Pancreas (tissue), 10 donors: ENCODE measurements around the gene KCNK6. TPM values are rescaled to one million over a fixed set of nuclear protein-coding genes. Genes with fewer than 3 reads are reported as not detected.
A peak's percentile ranks its signal among the peaks of the same experiment; 100 is the strongest.

Experiments
- ATAC-seq, 4 donors: fragments of 200-7000 bp; cut with Tn5 transposase; one replicate each; pipeline versions ENCODE4 v1.8.0 to v1.9.1; 2020; ENCODE audit warnings: mild to moderate bottlenecking in 4 of 4, moderate library complexity in 4 of 4
- DNase-seq, 6 donors: peaks; one replicate each; pipeline ENCODE4 v3.0.0-alpha.2; 2020
- FAIRE-seq: peaks from 2 replicates; lab custom pipeline; 2012; peaks lifted over from hg19 to GRCh38; lab: Jason Lieb, UNC
- H3K27ac ChIP-seq, 4 donors: fragments of 200-600 bp; sonication (generic); 1 replicate in 3 of 4; 2 replicates in 1 of 4; pipeline versions ENCODE4 v1.5.0 to v1.8.0; 2020
- H3K27me3 ChIP-seq, 4 donors: fragments of 200-600 bp; one replicate each; pipeline ENCODE4 v1.8.0; 2021
- H3K36me3 ChIP-seq, 3 donors: fragments of 200-600 bp; sonication (generic) in 1 of 3; one replicate each; pipeline versions ENCODE4 v1.5.0 to v1.8.0; 2020 to 2021
- H3K4me1 ChIP-seq, 3 donors: fragments of 200-600 bp; one replicate each; pipeline ENCODE4 v1.8.0; 2021
- H3K4me3 ChIP-seq, 4 donors: fragments of 200-600 bp; sonication (generic) in 2 of 4; one replicate each; pipeline versions ENCODE4 v1.5.0 to v1.8.0; 2020 to 2021
- H3K9me3 ChIP-seq, 4 donors: fragments of 200-600 bp; one replicate each; pipeline ENCODE4 v1.8.0; 2021
- WGBS, 2 donors: extraction: QIAGEN DNeasy Blood & Tissue Kit; methylation state at CpG; one replicate each; pipeline ENCODE4 v1.1.7; 2013; 5-methylcytosine and 5-hydroxymethylcytosine counted together
- intact Hi-C, 3 donors: fragments of 100-400 bp; cut with DNase I; formaldehyde crosslinking; loops; one replicate each; pipeline versions ENCODE4 v1.11.1 to v1.14.2; 2022
- polyA plus RNA-seq, 2 donors: library from polyadenylated mRNA; stranded (reverse); fragments of 200-250 nt; gene quantifications; one replicate each; pipeline ENCODE4 v1.2.3, GENCODE V29; 2013
- total RNA-seq, 6 donors: library from RNA; stranded (reverse); fragmentation: NEBNext Ultra II Directional in 4 of 6; extraction: Animal tissue kit (Norgen Biotek cat#: 25700) in 4 of 6; gene quantifications; one replicate each; pipeline versions ENCODE4 v1.2.1 to v1.2.4, GENCODE V29; 2021 to 2023
- TF ChIP-seq, protein P1 (sequence below), 4 donors: fragments of 200-600 bp; sonication (generic) in 3 of 4; IDR thresholded peaks; one replicate each; pipeline versions ENCODE4 v1.5.0 to v1.8.0; 2021; ENCODE audit warnings: antibody characterized with exemption in 4 of 4
- donor health status: healthy with polysubstance abuse.
- donor health status: DM: no; HTN: no; CAD: no; lungs with moderate emphysema.
- donor health status: DM: no; HTN: no; CAD: no.
- donor health status: control.
- donor health status: control.
- donor health status: Bipolar disorder and iron deficiency.
- donor health status: DM: yes; HTN: yes; CAD: no.
- donor health status: DM: no; HTN: no; CAD: no.
- donor health status: DM: no; HTN: no; CAD: no.
- donor health status: DM: yes; HTN: yes; CAD: no.

The KCNK6 gene
- total and polyA plus RNA-seq, 8 donors: 3.9 to 9.5 (median 6.5) TPM

DNA sequence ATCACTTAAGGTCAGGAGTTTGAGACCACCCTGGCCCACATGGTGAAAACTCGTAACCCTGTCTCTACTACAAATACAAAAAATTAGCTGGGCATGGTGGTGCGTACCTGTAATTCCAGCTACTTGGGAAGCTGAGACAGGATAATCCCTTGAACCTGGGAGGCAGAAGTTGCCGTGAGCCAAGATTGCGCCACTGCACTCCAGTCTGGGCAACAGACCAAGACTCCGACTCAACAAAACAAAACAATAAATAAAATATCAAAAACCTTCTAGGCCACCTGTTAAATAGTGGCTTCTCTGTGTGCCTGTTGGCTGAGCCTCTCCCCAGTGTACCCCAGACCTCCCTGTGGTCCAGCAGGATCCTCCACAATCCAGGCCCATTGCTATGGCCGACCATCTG is 51.4 kb downstream of the KCNK6 start:
- ATAC-seq: no peak
- no peaks in the 10 kb centered on the region for H3K27me3 ChIP-seq
- TF ChIP-seq, protein P1, sequence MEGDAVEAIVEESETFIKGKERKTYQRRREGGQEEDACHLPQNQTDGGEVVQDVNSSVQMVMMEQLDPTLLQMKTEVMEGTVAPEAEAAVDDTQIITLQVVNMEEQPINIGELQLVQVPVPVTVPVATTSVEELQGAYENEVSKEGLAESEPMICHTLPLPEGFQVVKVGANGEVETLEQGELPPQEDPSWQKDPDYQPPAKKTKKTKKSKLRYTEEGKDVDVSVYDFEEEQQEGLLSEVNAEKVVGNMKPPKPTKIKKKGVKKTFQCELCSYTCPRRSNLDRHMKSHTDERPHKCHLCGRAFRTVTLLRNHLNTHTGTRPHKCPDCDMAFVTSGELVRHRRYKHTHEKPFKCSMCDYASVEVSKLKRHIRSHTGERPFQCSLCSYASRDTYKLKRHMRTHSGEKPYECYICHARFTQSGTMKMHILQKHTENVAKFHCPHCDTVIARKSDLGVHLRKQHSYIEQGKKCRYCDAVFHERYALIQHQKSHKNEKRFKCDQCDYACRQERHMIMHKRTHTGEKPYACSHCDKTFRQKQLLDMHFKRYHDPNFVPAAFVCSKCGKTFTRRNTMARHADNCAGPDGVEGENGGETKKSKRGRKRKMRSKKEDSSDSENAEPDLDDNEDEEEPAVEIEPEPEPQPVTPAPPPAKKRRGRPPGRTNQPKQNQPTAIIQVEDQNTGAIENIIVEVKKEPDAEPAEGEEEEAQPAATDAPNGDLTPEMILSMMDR (IDR thresholded peaks at IDR 0.05): no peak
- DNase-seq: no peak
- H3K4me3 ChIP-seq: no peak overlapping the region
- no peaks in the 10 kb centered on the region for H3K9me3 ChIP-seq
- peaks cover 0 to 7% (median 4%) of the 10 kb centered on the region in 3 donors for H3K4me1 ChIP-seq
- intact Hi-C loops: no loop called here
- FAIRE-seq: no peak
- no peak overlapping the region for H3K27ac ChIP-seq
- H3K36me3 ChIP-seq: no peaks in the 10 kb centered on the region
- 72 to 79% methylated on average over 6 of the region's 6 CpGs for WGBS, 2 donors

- FAIRE-seq (no peak), DNase-seq (no peak), ATAC-seq (no peak)
- peak overlapping the region; percentile 4 to 85 (median 38) for H3K4me3 ChIP-seq
- 63 to 66% methylated on average over 6 of the region's 6 CpGs for WGBS, 2 donors
- H3K4me1 ChIP-seq: peaks cover 0 to 11% (median 4%) of the 10 kb centered on the region in 3 donors
- TF ChIP-seq, protein P1 (IDR thresholded peaks at IDR 0.05): no peak
- no peaks in the 10 kb centered on the region for H3K27me3 ChIP-seq
- intact Hi-C loops: no loop called here
- H3K9me3 ChIP-seq: no peaks in the 10 kb centered on the region
- H3K27ac ChIP-seq: peak overlapping the region; percentile 31 to 88 (median 78)
- no peaks in the 10 kb centered on the region for H3K36me3 ChIP-seq
Observed at GRCh38 chr19:38373907-38374331, 54.3 kb downstream of the KCNK6 start.

GRCh38 chr19:38374332-38375097 is 54.9 kb downstream of the KCNK6 start, which contains the start of gene PSMD8:
Gene PSMD8 (plus strand): TSS chr19:38374571. CDS start chr19:38374602, 31 bp downstream.
- Histone ChIP-seq H3K9me3 (no peaks in the 10 kb centered on the region), H3K27me3 (no peaks in the 10 kb centered on the region), H3K36me3 (peaks cover 0 to 2% (median 0%) of the 10 kb centered on the region in 3 donors), H3K4me1 (peaks cover 0 to 11% (median 4%) of the 10 kb centered on the region in 3 donors), H3K4me3 (peak within 1 kb of the TSS; percentile 47 to 91 (median 76)), H3K27ac (peak within 1 kb of the TSS; percentile 76 to 88 (median 84))
- peak; percentile 96 to 99 (median 99) for DNase-seq
- TF ChIP-seq, protein P1 (IDR thresholded peaks at IDR 0.05): no peak
- peak; percentile 98 to 99 (median 98) for ATAC-seq
- intact Hi-C loops: no loop called here
- FAIRE-seq: peak; percentile 97
- WGBS, 2 donors: 0% methylated on average over 64 to 65 of the region's 65 CpGs

GRCh38 chr19:38375098-38375493 is 55.5 kb downstream of the KCNK6 start:
- TF ChIP-seq, protein P1 (IDR thresholded peaks at IDR 0.05): no peak
- H3K36me3 ChIP-seq: peaks cover 0 to 8% (median 0%) of the 10 kb centered on the region in 3 donors
- ATAC-seq: peak; percentile 4 to 15 (median 10)
- no peak for FAIRE-seq
- H3K9me3 ChIP-seq: no peaks in the 10 kb centered on the region
- no peaks in the 10 kb centered on the region for H3K27me3 ChIP-seq
- intact Hi-C loops: no loop called here
- 0 to 1% methylated on average over 18 of the region's 18 CpGs for WGBS, 2 donors
- H3K4me3 ChIP-seq: peak overlapping the region; percentile 47 to 91 (median 76)
- H3K27ac ChIP-seq: peak overlapping the region; percentile 76 to 88 (median 84)
- peaks cover 0 to 11% (median 4%) of the 10 kb centered on the region in 3 donors for H3K4me1 ChIP-seq
- DNase-seq: no peak
